Liver (tissue), 3 donors: Measurements from ENCODE around the gene SNCB.

Experiments used
- CTCF ChIP-seq: fragments of 150-350 bp; IDR thresholded peaks from 2 replicates; pipeline ENCODE4 v1.5.1; 2017; ENCODE audit warnings: improper control_type of control experiment, low read depth, low read length; ENCODE audit not compliant: missing input control
- JUND ChIP-seq, 2 donors: IDR thresholded peaks; 2 replicates each; pipeline ENCODE4 v1.6.1; 2016; ENCODE audit warnings: antibody characterized with exemption in 2 of 2
- RAD21 ChIP-seq, 2 donors: IDR thresholded peaks; 2 replicates each; pipeline ENCODE4 v1.6.1; 2016; ENCODE audit warnings: antibody characterized with exemption in 2 of 2, mild to moderate bottlenecking in 2 of 2
- YY1 ChIP-seq: IDR thresholded peaks from 2 replicates; pipeline ENCODE4 v1.6.1; 2016; ENCODE audit warnings: antibody characterized with exemption, mild to moderate bottlenecking
- donor health status: healthy.
- donor health status: healthy.

DNA sequence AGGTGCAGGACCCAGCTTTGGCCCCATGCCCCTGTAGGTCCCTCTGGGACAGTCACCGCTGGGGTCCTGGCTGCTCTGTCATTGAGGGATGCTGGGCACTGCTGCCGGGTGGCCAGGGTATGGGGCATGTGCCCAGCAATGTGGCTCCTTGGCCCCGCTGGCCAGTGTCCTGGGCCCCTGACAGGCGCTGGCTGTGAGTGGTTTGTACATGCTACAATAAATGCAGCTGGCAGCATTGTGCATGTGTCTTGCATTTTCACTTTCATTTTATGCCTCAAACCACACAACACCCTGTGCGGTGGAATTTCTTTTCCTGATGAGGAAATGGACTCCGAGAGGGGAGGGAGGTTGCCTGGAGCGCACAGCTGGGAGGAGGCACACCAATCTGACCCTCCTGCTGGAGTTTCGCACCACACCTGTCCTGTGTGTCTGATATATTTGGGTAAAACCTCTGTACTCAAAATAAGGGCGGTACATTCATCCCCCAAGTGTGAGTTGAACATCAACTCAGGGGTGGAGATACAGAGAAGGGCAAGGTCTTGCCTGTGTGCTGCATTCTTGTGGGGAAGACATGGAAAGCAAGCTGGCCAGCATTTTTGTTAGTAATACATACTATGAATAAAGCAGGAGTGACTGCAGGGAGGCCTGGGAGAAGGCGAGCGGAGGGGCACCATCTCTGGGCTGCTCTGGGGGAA is 28.6 kb upstream of the SNCB start:
- TF ChIP-seq JUND (IDR thresholded peaks at IDR 0.05) (no peak), CTCF (no peak), RAD21 (IDR thresholded peaks at IDR 0.05) (no peak), YY1 (no peak)
